Measurements from ENCODE around the gene SLC2A5. TPM values are rescaled to one million over a fixed set of nuclear protein-coding genes. Genes with fewer than 3 reads are reported as not detected.

SLC2A5 gene
- polyA plus RNA-seq, 3 donors, result 0.75 to 1.3 (median 0.81) TPM

- Mint-ChIP-seq H3K27me3 (ENCODE audit: low read depth in 3 of 3) (peaks cover 0 to 2% (median 0%) of the 10 kb centered on the region in 3 donors), H3K27ac (peak overlapping the region in 1 of 7 donors; percentile 13), H3K9me3 (peaks cover 0 to 2% (median 0%) of the 10 kb centered on the region in 7 donors), H3K4me3 (no peak overlapping the region), H3K36me3 (peaks cover 14 to 23% of the 10 kb centered on the region in 2 donors), H3K4me1 (no peaks in the 10 kb centered on the region)
- intact Hi-C loops (cut with micrococcal nuclease), result no loop called here
- no peaks in the 10 kb centered on the region for H3K4me1 ChIP-seq (ENCODE audit: control insufficient read depth in 1 of 2, insufficient read depth in 2 of 2, low read length in 2 of 2)
- H3K36me3 ChIP-seq (replicated peaks in 1 of 2; ENCODE audit: control insufficient read depth in 1 of 2, insufficient read depth in 2 of 2, low read length in 2 of 2), result peaks cover 0 to 14% of the 10 kb centered on the region in 2 donors
- H2AFZ ChIP-seq (ENCODE audit: insufficient read depth, low read depth, low read length, poor library complexity, severe bottlenecking), result no peak overlapping the region
- no peaks in the 10 kb centered on the region for H4K20me1 ChIP-seq (ENCODE audit: insufficient read depth, low read length)
- H3K27me3 ChIP-seq (ENCODE audit: control insufficient read depth in 2 of 2, insufficient read depth in 2 of 2, low read length in 2 of 2), result no peaks in the 10 kb centered on the region
- no peaks in the 10 kb centered on the region for H3K79me2 ChIP-seq (ENCODE audit: insufficient read depth, low read length)
- H3K27ac ChIP-seq (ENCODE audit: low read depth in 1 of 2, low read length in 2 of 2), result no peak overlapping the region
- no peak for DNase-seq
- TF ChIP-seq CTCF (IDR thresholded peaks at IDR 0.05), result no peak
- no peak overlapping the region for H3K4me2 ChIP-seq (replicated peaks; ENCODE audit: extremely low read depth, low read length, poor library complexity, severe bottlenecking)
- H3K4me3 ChIP-seq (replicated peaks in 1 of 3; ENCODE audit: low read depth in 2 of 3, low read length in 3 of 3), result no peak overlapping the region
- no peaks in the 10 kb centered on the region for H3K9me3 ChIP-seq (replicated peaks in 1 of 2; ENCODE audit: control insufficient read depth in 1 of 2, insufficient read depth in 1 of 2, low read length in 2 of 2)
- no peak overlapping the region for H3K9ac ChIP-seq (ENCODE audit: insufficient read depth, low read length, poor library complexity, severe bottlenecking)
- 100% methylated on average over 1 of the region's 4 CpGs for WGBS (ENCODE audit: insufficient coverage)
Observed at GRCh38 chr1:9044236-9044635, 25.2 kb downstream of the SLC2A5 start.

GRCh38 chr1:9042272-9042671 is 27.2 kb downstream of the SLC2A5 start:
- H3K9me3 Mint-ChIP-seq, result peaks cover 0 to 2% (median 0%) of the 10 kb centered on the region in 7 donors
- Histone ChIP-seq H3K4me3 (replicated peaks in 1 of 3; ENCODE audit: low read depth in 2 of 3, low read length in 3 of 3) (no peak overlapping the region), H3K36me3 (replicated peaks in 1 of 2; ENCODE audit: control insufficient read depth in 1 of 2, insufficient read depth in 2 of 2, low read length in 2 of 2) (peaks cover 0 to 14% of the 10 kb centered on the region in 2 donors), H3K27me3 (ENCODE audit: control insufficient read depth in 2 of 2, insufficient read depth in 2 of 2, low read length in 2 of 2) (no peaks in the 10 kb centered on the region), H3K4me1 (ENCODE audit: control insufficient read depth in 1 of 2, insufficient read depth in 2 of 2, low read length in 2 of 2) (no peaks in the 10 kb centered on the region), H4K20me1 (ENCODE audit: insufficient read depth, low read length) (no peaks in the 10 kb centered on the region), H2AFZ (ENCODE audit: insufficient read depth, low read depth, low read length, poor library complexity, severe bottlenecking) (no peak overlapping the region), H3K79me2 (ENCODE audit: insufficient read depth, low read length) (no peaks in the 10 kb centered on the region), H3K27ac (ENCODE audit: low read depth in 1 of 2, low read length in 2 of 2) (no peak overlapping the region), H3K9ac (ENCODE audit: insufficient read depth, low read length, poor library complexity, severe bottlenecking) (no peak overlapping the region), H3K4me2 (replicated peaks; ENCODE audit: extremely low read depth, low read length, poor library complexity, severe bottlenecking) (no peak overlapping the region), H3K9me3 (replicated peaks in 1 of 2; ENCODE audit: control insufficient read depth in 1 of 2, insufficient read depth in 1 of 2, low read length in 2 of 2) (no peaks in the 10 kb centered on the region)
- H3K27me3 Mint-ChIP-seq (ENCODE audit: low read depth in 3 of 3), result peaks cover 0 to 2% (median 0%) of the 10 kb centered on the region in 3 donors
- TF ChIP-seq CTCF (IDR thresholded peaks at IDR 0.05), result no peak
- no peaks in the 10 kb centered on the region for H3K4me1 Mint-ChIP-seq
- no peak overlapping the region for H3K27ac Mint-ChIP-seq
- 90% methylated on average over 4 of the region's 5 CpGs for WGBS (ENCODE audit: insufficient coverage)
- DNase-seq, result no peak
- intact Hi-C loops (cut with micrococcal nuclease), result no loop called here
- H3K36me3 Mint-ChIP-seq, result peaks cover 11 to 24% of the 10 kb centered on the region in 2 donors
- no peak overlapping the region for H3K4me3 Mint-ChIP-seq
